Mucosa of descending colon (tissue), 3 donors: ENCODE results near the gene PMEPA1. TPM values are rescaled to one million over a fixed set of nuclear protein-coding genes. Genes with fewer than 3 reads are reported as not detected.

Experiments used
- ATAC-seq: fragments of 200-7000 bp; cut with Tn5 transposase; one replicate; pipeline ENCODE4 v1.9.1; 2020; ENCODE audit warnings: mild to moderate bottlenecking, moderate library complexity
- DNase-seq, 3 donors: peaks; one replicate each; pipeline ENCODE4 v3.0.0-alpha.2; 2020
- H3K36me3 ChIP-seq: fragments of 200-600 bp; one replicate; pipeline ENCODE4 v1.8.0; 2021; ENCODE audit warnings: low read depth, mild to moderate bottlenecking
- H3K4me1 ChIP-seq: fragments of 200-600 bp; one replicate; pipeline ENCODE4 v1.8.0; 2021; ENCODE audit warnings: low read depth, mild to moderate bottlenecking
- H3K4me3 ChIP-seq: fragments of 200-600 bp; one replicate; pipeline ENCODE4 v1.8.0; 2021; ENCODE audit warnings: mild to moderate bottlenecking
- H3K9me3 ChIP-seq: fragments of 200-600 bp; one replicate; pipeline ENCODE4 v1.8.0; 2021; ENCODE audit warnings: mild to moderate bottlenecking
- intact Hi-C, 2 donors: fragments of 100-400 bp; cut with DNase I in 1 of 2; cut with micrococcal nuclease in 1 of 2; formaldehyde crosslinking; loops; one replicate each; pipeline versions ENCODE4 v1.11.0 to v1.11.1; 2022; cut with DNase I, micrococcal nuclease
- total RNA-seq, 3 donors: library from RNA; stranded (reverse); fragmentation: NEBNext Ultra II Directional in 2 of 3; extraction: Animal tissue kit (Norgen Biotek cat#: 25700) in 2 of 3; gene quantifications; one replicate each; pipeline versions ENCODE4 v1.2.1 to v1.2.4, GENCODE V29; 2021 to 2023
- TF ChIP-seq, protein P1 (sequence below): fragments of 200-600 bp; IDR thresholded peaks from one replicate; pipeline ENCODE4 v1.8.0; 2022; ENCODE audit warnings: antibody characterized with exemption, mild to moderate bottlenecking
- donor health status: DM: no; HTN: no; CAD: no; lungs with moderate emphysema.
- donor health status: DM: no; HTN: no; CAD: no.
- donor health status: DM: no; HTN: yes; CAD: no.

The PMEPA1 gene
- total RNA-seq, 3 donors from 2014 or later, result 18.5 to 35.5 (median 23.5) TPM

DNA sequence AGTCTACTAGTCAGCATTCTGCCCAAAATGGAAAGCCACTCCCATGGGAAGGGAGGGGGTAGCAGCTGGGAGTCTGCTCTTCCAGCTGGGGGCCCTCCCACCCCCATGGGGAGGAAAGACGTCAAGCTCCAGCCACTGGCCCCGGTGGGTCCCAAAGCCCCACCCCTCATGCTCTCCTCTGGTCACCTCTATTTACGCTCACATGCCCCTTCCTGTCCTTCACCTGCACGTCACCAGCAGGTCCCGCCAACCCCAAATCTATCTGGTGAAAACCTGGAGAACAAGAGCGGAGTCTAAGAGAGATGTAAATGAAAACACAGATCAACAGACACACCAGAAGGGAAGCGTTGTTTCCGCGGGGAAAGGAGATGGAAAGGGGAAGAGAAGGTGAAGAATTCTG lies 59.5 kb downstream of the PMEPA1 start:
- intact Hi-C loops, result loop anchor here (5.0 to 10.0 kb wide), 3 partner anchors 377 to 525 kb away; no protein-coding TSS in a partner anchor
- no peaks in the 10 kb centered on the region for H3K4me1 ChIP-seq
- H3K4me3 ChIP-seq, result no peak overlapping the region
- no peak for DNase-seq
- ATAC-seq, result no peak
- TF ChIP-seq, protein P1, sequence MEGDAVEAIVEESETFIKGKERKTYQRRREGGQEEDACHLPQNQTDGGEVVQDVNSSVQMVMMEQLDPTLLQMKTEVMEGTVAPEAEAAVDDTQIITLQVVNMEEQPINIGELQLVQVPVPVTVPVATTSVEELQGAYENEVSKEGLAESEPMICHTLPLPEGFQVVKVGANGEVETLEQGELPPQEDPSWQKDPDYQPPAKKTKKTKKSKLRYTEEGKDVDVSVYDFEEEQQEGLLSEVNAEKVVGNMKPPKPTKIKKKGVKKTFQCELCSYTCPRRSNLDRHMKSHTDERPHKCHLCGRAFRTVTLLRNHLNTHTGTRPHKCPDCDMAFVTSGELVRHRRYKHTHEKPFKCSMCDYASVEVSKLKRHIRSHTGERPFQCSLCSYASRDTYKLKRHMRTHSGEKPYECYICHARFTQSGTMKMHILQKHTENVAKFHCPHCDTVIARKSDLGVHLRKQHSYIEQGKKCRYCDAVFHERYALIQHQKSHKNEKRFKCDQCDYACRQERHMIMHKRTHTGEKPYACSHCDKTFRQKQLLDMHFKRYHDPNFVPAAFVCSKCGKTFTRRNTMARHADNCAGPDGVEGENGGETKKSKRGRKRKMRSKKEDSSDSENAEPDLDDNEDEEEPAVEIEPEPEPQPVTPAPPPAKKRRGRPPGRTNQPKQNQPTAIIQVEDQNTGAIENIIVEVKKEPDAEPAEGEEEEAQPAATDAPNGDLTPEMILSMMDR, result no peak
- H3K36me3 ChIP-seq, result no peaks in the 10 kb centered on the region
- H3K9me3 ChIP-seq, result no peaks in the 10 kb centered on the region

DNA sequence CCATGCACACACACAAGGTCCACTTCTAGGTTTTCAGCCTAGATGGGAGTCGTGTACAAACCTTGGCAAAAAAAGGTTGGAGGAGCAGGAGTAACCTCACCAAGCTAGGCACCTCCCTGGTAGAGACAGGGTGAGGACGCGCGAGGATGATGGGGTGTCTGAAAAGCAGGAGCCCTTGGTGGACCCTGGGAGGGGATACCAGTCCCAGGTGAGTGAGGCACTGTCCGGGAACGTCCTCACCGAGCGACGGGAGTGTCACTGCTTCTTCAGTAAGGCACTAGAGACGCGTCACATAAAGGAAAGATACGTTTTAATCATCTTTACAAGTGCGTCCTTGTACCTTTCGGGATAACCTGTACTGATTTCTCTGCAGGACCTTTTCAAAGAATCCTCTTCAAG lies 60.2 kb downstream of the PMEPA1 start:
- intact Hi-C loops, result loop anchor here (5.0 to 10.0 kb wide), 3 partner anchors 378 to 525 kb away; no protein-coding TSS in a partner anchor
- H3K4me3 ChIP-seq, result no peak overlapping the region
- TF ChIP-seq, protein P1, result no peak
- no peaks in the 10 kb centered on the region for H3K9me3 ChIP-seq
- DNase-seq, result no peak
- no peak for ATAC-seq
- H3K36me3 ChIP-seq, result no peaks in the 10 kb centered on the region
- H3K4me1 ChIP-seq, result no peaks in the 10 kb centered on the region

DNA sequence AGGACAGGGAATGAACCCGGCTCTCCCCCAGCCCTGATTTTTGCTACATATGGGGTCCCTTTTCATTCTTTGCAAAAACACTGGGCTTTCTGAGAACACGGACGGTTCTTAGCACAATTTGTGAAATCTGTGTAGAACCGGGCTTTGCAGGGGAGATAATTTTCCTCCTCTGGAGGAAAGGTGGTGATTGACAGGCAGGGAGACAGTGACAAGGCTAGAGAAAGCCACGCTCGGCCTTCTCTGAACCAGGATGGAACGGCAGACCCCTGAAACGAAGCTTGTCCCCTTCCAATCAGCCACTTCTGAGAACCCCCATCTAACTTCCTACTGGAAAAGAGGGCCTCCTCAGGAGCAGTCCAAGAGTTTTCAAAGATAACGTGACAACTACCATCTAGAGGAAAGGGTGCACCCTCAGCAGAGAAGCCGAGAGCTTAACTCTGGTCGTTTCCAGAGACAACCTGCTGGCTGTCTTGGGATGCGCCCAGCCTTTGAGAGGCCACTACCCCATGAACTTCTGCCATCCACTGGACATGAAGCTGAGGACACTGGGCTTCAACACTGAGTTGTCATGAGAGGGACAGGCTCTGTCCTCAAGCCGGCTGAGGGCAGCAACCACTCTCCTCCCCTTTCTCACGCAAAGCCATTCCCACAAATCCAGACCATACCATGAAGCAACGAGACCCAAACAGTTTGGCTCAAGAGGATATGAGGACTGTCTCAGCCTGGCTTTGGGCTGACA lies 60.8 kb downstream of the PMEPA1 start:
- TF ChIP-seq, protein P1, result no peak
- no peaks in the 10 kb centered on the region for H3K36me3 ChIP-seq
- ATAC-seq (no peak), DNase-seq (no peak)
- intact Hi-C loops, result no loop called here
- no peak overlapping the region for H3K4me3 ChIP-seq
- H3K4me1 ChIP-seq, result no peaks in the 10 kb centered on the region
- no peaks in the 10 kb centered on the region for H3K9me3 ChIP-seq

DNA sequence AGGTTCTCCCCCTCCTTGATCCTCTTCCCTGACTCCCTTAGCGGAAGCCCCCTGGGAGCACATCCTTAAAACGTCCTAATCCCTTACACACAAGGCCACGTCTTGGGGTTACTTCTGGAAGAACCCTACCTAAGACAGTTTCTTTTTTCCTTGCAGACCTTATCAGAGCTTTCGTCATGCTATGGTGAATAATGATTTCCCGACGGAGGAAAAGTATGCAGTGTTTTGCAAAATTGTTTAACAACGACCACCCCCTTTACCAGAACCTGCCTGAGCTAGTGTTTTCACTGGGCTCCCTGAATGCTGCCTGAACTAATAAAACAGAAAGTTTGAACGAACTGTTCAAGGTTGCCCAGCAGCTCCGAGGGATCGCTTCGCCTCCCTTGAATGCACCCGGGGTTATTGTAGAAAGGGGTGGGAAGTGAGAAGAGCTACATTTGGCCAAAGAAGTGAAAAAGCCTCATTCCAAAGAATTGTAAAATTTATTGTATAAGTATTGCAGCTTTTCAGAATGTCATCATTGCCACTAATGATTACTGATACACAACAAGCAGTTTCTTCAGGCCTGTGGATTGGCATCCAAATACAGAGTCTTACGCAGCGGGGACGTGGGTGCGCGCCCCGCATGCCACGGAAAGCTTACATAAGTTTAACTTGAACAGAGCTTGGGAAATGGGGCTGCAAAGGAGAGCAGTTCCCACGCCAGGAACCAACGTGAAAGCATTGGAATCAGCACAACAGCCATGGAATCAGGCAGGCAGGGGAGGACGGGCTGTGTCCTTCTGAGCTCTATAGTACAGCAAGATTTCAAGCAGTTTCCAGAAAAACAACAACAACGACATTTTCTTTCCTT lies 61.7 kb downstream of the PMEPA1 start:
- no peaks in the 10 kb centered on the region for H3K9me3 ChIP-seq
- intact Hi-C loops, result no loop called here
- no peak for DNase-seq
- no peak overlapping the region for H3K4me3 ChIP-seq
- H3K4me1 ChIP-seq, result no peaks in the 10 kb centered on the region
- H3K36me3 ChIP-seq, result no peaks in the 10 kb centered on the region
- ATAC-seq, result no peak
- TF ChIP-seq, protein P1, result no peak

DNA sequence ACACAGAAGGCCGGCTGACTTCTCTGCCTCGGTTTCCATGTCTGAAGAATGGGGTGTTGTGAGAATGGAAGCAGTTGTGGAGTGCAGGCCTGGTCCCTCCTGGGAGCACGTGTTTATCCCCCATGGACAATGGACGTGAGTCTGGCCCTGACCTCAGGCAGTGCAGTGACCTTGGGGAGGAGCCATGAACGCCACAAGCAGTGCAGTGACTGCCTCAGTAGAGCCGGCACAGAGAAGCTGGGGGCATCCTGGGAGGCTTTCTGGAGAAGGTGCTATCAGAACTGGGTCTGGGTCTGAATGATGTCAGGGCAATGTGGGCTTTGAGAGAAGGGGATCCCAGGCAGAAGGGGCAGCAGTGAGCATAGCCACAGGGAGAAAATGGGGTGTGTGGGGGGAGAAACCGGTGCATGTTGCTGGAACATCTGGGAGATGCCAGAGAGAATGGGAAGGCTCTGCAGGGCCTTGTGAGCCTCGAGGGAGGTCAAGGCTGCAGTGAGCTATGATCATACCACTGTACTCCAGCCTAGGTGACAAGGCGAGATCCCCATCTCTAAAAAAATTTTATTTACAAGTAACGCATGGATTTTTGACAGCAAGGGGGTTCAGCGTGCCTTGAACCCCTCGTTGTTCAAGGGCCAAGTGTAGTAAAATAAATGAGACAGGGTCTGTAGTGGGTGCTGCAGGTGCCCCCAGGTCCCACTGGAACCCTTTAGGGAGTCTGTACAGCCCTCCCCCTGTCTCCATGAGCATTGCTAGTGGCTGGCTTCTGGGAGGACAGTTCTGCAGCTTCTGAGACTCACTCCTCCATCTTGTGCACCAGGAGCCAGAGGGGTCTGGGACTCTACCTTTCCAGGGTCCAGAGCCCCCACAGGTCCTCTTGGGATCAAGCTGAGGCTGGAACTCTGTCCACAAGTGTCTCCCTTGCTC lies 62.5 kb downstream of the PMEPA1 start:
- TF ChIP-seq, protein P1, result no peak
- H3K9me3 ChIP-seq, result no peaks in the 10 kb centered on the region
- intact Hi-C loops, result no loop called here
- no peaks in the 10 kb centered on the region for H3K4me1 ChIP-seq
- H3K4me3 ChIP-seq, result no peak overlapping the region
- no peak for ATAC-seq
- no peak for DNase-seq
- H3K36me3 ChIP-seq, result no peaks in the 10 kb centered on the region
